SJCRH30 (cell line): ENCODE measurements around the gene CNOT2. TPM values are rescaled to one million over a fixed set of nuclear protein-coding genes. Genes with fewer than 3 reads are reported as not detected.
"Not testable (repeated sequence)": the region's sequence is repeated elsewhere in the genome, so short reads cannot be mapped to it uniquely, and the experiment has no call there.

ENCODE experiments used
- DNase-seq, 2 experiments: peaks; one replicate each; pipeline ENCODE4 v3.0.0-alpha.2; 2015 to 2020
- H3K27ac ChIP-seq: fragments of 250-450 bp; sonication (Bioruptor Pico); 2 replicates; pipeline ENCODE4 v1.5.1; 2020; ENCODE audit warnings: mild to moderate bottlenecking, moderate library complexity
- H3K27me3 ChIP-seq: fragments of 250-450 bp; sonication (Bioruptor Pico); 2 replicates; pipeline ENCODE4 v1.5.1; 2020; ENCODE audit warnings: mild to moderate bottlenecking, moderate library complexity
- H3K36me3 ChIP-seq: fragments of 250-450 bp; sonication (Bioruptor Pico); 2 replicates; pipeline ENCODE4 v1.5.1; 2020; ENCODE audit warnings: mild to moderate bottlenecking, moderate library complexity
- H3K4me1 ChIP-seq: fragments of 250-450 bp; sonication (Bioruptor Pico); 2 replicates; pipeline ENCODE4 v1.5.1; 2020; ENCODE audit warnings: mild to moderate bottlenecking, moderate library complexity
- H3K4me3 ChIP-seq: fragments of 250-450 bp; sonication (Bioruptor Pico); 2 replicates; pipeline ENCODE4 v1.5.1; 2020; ENCODE audit warnings: mild to moderate bottlenecking, moderate library complexity
- H3K9me3 ChIP-seq: fragments of 250-450 bp; sonication (Bioruptor Pico); replicated peaks from 2 replicates; pipeline ENCODE4 v1.5.1; 2020; ENCODE audit warnings: mild to moderate bottlenecking, moderate library complexity
- total RNA-seq: library from RNA; depleted of rRNA; stranded (reverse); fragments of >200 nt; shearing (Covaris generic); gene quantifications from 2 replicates; pipeline ENCODE4 v1.2.3, GENCODE V29; 2014

The CNOT2 gene
- total RNA-seq, 1 experiment from 2014 or later, result 108 TPM

DNA sequence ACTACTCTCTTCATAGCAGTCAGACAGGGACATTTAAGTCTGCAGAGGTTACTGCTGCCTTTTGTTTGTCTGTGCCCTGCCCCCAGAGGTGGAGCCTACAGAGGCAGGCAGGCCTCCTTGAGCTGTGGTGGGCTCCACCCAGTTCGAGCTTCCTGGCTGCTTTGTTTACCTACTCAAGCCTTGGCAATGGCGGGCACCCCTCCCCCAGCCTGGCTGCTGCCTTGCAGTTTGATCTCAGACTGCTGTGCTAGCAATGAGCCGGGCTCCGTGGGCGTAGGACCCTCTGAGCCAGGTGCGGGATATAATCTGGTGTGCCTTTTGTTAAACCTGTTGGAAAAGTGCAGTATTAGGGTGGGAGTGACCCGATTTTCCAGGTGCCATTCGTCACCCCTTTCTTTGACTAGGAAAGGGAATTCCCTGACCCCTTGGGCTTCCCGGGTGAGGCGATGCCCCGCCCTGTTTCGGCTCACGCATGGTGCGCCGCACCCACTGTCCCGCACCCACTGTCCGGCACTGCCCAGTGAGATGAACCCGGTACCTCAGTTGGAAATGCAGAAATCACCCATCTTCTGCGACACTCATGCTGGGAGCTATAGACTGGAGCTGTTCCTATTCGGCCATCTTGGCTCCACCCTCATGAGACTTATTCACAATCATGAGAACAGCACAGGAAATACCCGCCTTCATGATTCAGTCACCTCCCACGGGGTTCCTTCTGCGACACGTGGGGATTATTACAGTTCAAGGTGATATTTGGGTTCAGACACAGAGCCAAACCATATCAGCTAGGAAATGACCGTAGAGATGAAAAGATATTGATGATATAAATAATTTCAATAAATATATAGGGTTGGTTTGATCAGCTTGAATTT lies 61.7 kb downstream of the CNOT2 start:
- not testable (repeated sequence) for H3K27ac ChIP-seq

DNA sequence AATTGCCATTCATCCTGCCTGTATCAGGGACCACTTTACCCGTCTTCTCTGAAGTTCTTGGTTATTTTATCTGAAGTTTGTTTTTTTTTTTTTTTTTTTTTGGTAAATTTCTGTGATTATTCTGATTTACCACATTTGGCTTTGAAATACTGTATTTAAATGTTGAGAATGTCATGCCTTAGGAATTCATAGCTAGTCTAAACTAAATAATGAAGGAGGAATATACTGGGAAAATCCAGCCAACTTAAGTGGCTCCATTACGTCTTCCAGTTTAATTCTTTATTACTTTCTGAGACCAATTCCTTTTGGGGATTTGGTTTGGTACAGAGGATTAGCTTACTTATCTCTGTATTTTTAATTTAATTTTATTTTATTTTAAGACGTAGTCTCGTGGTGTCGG lies 62.6 kb downstream of the CNOT2 start:
- H3K4me3 ChIP-seq, result no peak overlapping the region
- DNase-seq, result no peak
- H3K36me3 ChIP-seq, result peaks cover 3% of the 10 kb centered on the region; the same call in 1 of the 2 replicates
- no peaks in the 10 kb centered on the region for H3K27me3 ChIP-seq
- H3K27ac ChIP-seq, result no peak overlapping the region
- no peaks in the 10 kb centered on the region; the same call in 1 of the 2 replicates for H3K9me3 ChIP-seq
- H3K4me1 ChIP-seq, result no peaks in the 10 kb centered on the region

More for the DNA sequence above, 61.7 kb downstream of the CNOT2 start:
- not testable (repeated sequence) for H3K4me3 ChIP-seq, H3K4me1 ChIP-seq, H3K27me3 ChIP-seq, H3K9me3 ChIP-seq, DNase-seq, H3K36me3 ChIP-seq

DNA sequence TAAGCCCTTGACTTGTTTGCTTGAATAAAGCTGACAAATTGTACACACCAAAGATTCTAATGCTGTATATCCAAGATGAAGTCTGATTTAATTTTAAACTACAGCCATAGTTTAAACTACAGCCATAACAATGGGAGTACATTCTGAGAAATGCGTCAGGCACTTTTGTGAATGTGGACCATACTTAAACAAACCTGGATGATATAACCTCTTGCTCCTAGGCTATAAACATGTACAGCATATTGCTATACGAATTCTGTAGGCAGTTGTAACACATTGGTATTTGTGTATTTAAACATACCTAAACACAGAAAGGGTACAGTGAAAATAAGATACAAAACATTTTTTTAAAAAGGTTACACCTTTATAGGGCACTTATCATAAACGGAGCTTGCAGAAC lies 63.4 kb downstream of the CNOT2 start:
- Histone ChIP-seq H3K36me3 (peaks cover 7% of the 10 kb centered on the region; the same call in 1 of the 2 replicates), H3K4me1 (no peaks in the 10 kb centered on the region), H3K9me3 (no peaks in the 10 kb centered on the region; the same call in 1 of the 2 replicates), H3K27me3 (no peaks in the 10 kb centered on the region), H3K27ac (no peak overlapping the region), H3K4me3 (no peak overlapping the region)
- no peak for DNase-seq

DNA sequence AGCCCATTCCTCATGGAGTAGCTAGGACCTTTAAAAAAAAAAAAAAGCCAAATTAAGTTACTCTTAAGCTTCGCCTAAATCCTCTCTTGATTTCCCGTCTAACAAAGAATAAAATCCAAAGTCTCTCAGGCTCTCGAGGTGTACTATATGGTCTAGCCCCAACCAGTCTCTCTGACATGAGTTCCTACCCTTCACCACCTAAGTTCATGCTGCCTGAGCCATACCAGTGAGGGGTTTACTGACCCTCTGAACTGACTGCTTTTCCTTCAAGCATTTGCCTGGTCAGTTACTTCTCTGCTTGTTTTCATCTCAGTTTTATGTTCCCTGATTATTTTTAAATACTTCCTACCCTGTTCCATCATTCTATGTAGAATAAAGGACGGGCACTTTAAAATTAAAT lies 64.6 kb downstream of the CNOT2 start:
- peaks cover 7% of the 10 kb centered on the region; the same call in 1 of the 2 replicates for H3K36me3 ChIP-seq
- no peaks in the 10 kb centered on the region for H3K27me3 ChIP-seq
- DNase-seq, result no peak
- no peak overlapping the region for H3K27ac ChIP-seq
- H3K4me1 ChIP-seq, result no peaks in the 10 kb centered on the region
- H3K4me3 ChIP-seq, result no peak overlapping the region
- H3K9me3 ChIP-seq, result no peaks in the 10 kb centered on the region; the same call in 1 of the 2 replicates

DNA sequence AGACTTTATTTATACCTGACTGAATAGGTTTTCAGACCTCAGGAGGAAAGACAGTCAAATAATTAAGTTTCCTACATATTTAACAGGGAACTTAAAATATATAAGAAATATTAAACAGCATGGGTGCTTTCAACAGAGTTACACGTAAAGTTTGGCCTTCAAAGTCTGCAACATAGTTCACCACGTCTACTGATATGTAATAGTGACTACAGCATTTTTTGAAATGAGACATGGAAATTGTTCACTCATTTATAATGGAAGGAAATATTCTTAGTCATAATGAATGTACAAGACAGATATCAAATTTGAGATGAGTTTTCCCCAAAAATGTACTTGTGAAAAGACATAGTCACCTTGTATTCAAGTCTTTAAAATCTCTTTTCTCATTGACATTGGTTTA lies 66.1 kb downstream of the CNOT2 start:
- Histone ChIP-seq H3K27me3 (no peaks in the 10 kb centered on the region), H3K27ac (no peak overlapping the region), H3K4me1 (no peaks in the 10 kb centered on the region), H3K36me3 (peaks cover 7% of the 10 kb centered on the region; the same call in 1 of the 2 replicates), H3K9me3 (no peaks in the 10 kb centered on the region), H3K4me3 (no peak overlapping the region)
- no peak for DNase-seq

DNA sequence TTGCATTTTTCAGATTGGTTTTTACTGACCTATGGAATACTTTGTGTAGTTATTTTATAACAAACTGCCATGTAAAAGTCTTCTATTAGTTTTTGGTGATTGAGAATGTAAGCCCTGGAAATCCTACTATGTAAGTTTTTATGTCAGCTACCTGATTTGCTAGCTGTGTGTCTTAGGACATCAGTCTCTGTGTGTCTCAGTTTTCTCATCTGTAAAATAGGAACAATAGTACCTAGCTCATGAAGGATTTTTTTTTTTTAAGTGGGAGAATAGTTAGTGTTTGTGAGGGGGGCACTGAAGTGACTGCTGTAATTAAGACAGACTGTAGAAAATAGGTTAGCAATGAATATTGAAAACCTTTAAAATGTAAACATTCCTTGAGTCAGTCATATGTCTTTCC lies 70.9 kb downstream of the CNOT2 start:
- H3K27ac ChIP-seq, result no peak overlapping the region
- no peak overlapping the region for H3K4me3 ChIP-seq
- no peak for DNase-seq
- H3K4me1 ChIP-seq, result no peaks in the 10 kb centered on the region
- H3K36me3 ChIP-seq, result peaks cover 7% of the 10 kb centered on the region
- H3K9me3 ChIP-seq, result no peaks in the 10 kb centered on the region
- H3K27me3 ChIP-seq, result no peaks in the 10 kb centered on the region

DNA sequence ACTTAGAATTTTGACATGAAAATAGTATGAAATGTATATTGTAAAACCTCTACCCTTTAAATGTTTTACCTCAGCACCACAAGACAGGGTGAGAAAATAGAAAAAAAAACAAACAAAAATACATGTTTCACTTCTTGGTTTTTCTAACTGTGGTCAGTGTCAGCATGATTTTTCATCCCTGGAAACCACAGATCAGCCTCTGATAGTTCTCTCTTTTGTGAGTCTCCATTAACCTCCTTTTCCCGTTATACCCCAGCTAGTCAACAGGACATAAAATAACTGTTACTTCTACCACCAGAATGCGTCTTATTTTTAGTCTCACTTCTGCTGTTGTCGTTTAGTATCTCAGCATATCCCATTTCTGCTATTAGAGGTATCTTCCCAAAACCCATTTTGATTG lies 74.5 kb downstream of the CNOT2 start:
- H3K4me1 ChIP-seq, result no peaks in the 10 kb centered on the region
- H3K27me3 ChIP-seq, result no peaks in the 10 kb centered on the region
- H3K36me3 ChIP-seq, result peaks cover 4% of the 10 kb centered on the region
- H3K27ac ChIP-seq, result no peak overlapping the region
- no peak for DNase-seq
- no peak overlapping the region for H3K4me3 ChIP-seq
- H3K9me3 ChIP-seq, result no peaks in the 10 kb centered on the region

DNA sequence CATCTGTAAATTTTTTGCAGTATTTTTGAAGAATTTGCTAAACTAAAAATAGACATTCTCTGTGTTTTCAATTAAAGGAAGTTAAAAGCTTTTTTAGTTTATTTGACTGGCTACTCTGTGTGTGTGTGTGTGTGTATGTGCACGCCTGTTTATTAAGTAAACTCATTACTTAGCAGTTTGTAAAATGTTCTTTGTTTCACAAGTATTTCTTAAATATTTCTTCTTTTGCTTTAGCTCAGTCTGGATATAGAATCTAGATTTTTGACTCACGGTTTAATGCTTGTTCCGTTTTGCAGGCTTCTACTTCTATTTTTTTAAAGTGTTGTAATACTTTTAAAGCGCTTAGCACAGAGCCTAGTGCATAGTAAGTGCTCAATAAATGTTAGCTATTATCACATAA lies 76.4 kb downstream of the CNOT2 start:
- DNase-seq, result no peak
- H3K4me1 ChIP-seq, result no peaks in the 10 kb centered on the region
- no peak overlapping the region for H3K27ac ChIP-seq
- H3K36me3 ChIP-seq, result peaks cover 9% of the 10 kb centered on the region
- H3K4me3 ChIP-seq, result no peak overlapping the region
- no peaks in the 10 kb centered on the region for H3K9me3 ChIP-seq
- H3K27me3 ChIP-seq, result no peaks in the 10 kb centered on the region

DNA sequence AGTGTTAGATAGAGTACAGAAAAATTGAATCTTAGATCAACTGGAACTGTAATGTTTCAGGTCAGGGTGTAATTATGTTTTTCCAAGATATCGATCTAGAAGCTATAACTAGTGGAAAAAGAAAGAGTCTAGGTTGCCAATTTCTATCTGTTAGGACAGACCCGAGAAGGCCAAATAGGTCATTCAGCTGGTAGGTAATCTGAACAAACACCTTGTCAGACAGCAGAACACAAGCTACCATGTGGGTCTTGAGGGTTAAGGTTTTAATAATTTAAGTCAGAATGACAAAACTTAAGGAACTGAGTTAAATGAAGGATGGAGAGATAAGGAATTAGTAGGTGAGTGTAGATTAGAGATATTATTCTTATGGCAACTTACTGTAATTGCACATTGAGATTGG lies 78.0 kb downstream of the CNOT2 start:
- no peaks in the 10 kb centered on the region for H3K4me1 ChIP-seq
- H3K4me3 ChIP-seq, result no peak overlapping the region
- no peaks in the 10 kb centered on the region for H3K27me3 ChIP-seq
- H3K9me3 ChIP-seq, result no peaks in the 10 kb centered on the region
- H3K36me3 ChIP-seq, result peaks cover 9% of the 10 kb centered on the region
- DNase-seq, result no peak
- H3K27ac ChIP-seq, result no peak overlapping the region

DNA sequence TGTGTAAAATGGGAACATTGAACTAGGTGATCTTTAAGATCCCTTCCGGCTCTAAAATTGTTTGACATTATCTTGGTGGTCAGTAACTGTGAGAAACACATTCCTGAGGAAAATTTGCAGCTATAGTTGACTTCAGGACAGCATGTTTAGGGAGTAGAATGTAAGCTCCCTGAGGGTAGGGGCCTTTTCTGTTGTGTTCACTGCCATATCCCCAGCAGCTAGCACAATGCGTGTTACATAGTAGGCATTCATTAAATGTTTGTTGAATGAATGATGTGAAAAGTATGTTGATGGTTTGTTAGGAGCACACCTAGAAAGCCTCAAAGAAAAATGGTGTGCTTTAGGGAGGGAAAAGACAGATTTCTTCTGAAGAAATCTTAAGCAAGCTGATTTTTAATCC lies 84.3 kb downstream of the CNOT2 start:
- no peak for DNase-seq
- Histone ChIP-seq H3K27me3 (no peaks in the 10 kb centered on the region), H3K4me1 (no peaks in the 10 kb centered on the region), H3K4me3 (no peak overlapping the region), H3K27ac (no peak overlapping the region), H3K36me3 (peaks cover 10% of the 10 kb centered on the region), H3K9me3 (no peaks in the 10 kb centered on the region)

DNA sequence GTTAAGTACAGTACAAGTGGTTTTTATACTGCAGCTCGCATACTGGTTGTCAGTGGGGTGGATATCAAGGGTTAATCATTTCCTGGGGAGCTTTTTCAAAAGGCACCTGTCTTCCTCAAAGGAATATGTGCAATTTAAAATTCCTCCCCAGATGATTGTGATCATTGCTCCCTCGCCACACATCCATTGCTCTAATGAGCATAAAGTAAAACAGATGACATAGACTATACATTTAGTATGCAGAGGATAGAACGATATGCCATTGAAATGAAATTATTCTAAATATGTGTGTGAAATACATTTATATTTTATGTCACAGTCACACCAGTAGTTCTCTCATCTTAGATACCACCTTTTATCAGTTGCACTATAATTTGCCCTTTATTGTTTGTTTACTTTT lies 86.5 kb downstream of the CNOT2 start:
- Histone ChIP-seq H3K4me3 (no peak overlapping the region), H3K4me1 (no peaks in the 10 kb centered on the region), H3K27me3 (no peaks in the 10 kb centered on the region), H3K27ac (no peak overlapping the region), H3K36me3 (peaks cover 13% of the 10 kb centered on the region; the same call in 1 of the 2 replicates), H3K9me3 (no peaks in the 10 kb centered on the region)
- no peak for DNase-seq

DNA sequence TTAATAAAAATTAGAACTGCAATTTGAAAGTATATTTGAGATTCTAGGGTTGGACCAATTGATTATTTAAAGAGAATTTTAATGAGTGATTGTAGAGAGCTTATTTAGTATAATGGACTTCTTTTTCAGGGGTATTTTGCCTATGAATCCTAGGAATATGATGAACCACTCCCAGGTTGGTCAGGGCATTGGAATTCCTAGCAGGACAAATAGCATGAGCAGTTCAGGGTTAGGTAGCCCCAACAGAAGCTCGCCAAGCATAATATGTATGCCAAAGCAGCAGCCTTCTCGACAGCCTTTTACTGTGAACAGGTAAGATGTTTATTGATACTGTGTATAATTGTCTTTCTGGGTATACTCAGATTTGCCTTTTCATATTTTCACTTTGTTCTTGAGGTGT lies 86.9 kb downstream of the CNOT2 start:
- peaks cover 13% of the 10 kb centered on the region; the same call in 1 of the 2 replicates for H3K36me3 ChIP-seq
- H3K27ac ChIP-seq, result no peak overlapping the region
- H3K9me3 ChIP-seq, result no peaks in the 10 kb centered on the region
- no peak overlapping the region for H3K4me3 ChIP-seq
- no peak for DNase-seq
- H3K27me3 ChIP-seq, result no peaks in the 10 kb centered on the region
- H3K4me1 ChIP-seq, result no peaks in the 10 kb centered on the region

DNA sequence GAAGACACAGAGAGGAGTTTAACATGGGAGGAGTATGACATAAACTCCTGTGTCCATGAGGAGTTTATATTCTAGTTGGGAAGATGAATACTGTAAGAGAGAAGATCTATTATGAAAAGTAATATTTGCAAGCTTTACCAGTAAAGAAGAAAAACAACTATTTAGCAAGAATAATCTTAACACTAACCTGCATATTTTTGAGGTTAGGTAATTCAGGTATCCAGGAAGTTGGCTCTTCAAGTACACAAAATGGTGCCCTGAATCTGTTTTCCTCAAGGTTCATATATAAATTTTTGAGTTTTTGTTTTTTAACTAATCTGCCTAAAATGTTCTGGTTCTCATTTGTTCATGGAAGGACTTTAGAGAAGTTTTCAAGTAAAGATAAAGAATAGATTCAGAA lies 89.0 kb downstream of the CNOT2 start:
- H3K4me3 ChIP-seq, result no peak overlapping the region
- H3K4me1 ChIP-seq, result no peaks in the 10 kb centered on the region
- no peaks in the 10 kb centered on the region for H3K27me3 ChIP-seq
- H3K9me3 ChIP-seq, result no peaks in the 10 kb centered on the region
- no peak overlapping the region for H3K27ac ChIP-seq
- H3K36me3 ChIP-seq, result peaks cover 27% of the 10 kb centered on the region
- DNase-seq, result no peak

DNA sequence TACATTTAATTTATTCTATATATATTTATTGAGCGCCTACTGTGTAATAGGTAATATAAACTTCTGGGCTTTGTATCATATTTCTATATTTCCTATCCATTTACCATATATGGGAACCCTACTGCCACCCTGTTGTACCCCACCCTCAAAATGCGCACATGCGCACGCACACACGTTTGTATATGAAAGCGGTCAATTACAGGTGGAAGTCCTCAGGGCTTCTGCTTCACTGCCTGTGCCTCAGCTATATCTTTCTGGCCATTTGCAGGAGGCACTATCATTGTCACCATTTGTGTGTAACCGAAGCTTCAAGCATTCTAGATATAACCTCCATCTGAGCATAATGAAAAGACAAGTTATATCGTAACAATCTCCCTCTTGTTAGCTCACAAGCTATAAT lies 91.5 kb downstream of the CNOT2 start:
- H3K36me3 ChIP-seq, result peaks cover 51% of the 10 kb centered on the region
- no peaks in the 10 kb centered on the region for H3K9me3 ChIP-seq
- no peaks in the 10 kb centered on the region for H3K4me1 ChIP-seq
- no peak overlapping the region for H3K27ac ChIP-seq
- no peaks in the 10 kb centered on the region for H3K27me3 ChIP-seq
- no peak for DNase-seq
- no peak overlapping the region for H3K4me3 ChIP-seq

DNA sequence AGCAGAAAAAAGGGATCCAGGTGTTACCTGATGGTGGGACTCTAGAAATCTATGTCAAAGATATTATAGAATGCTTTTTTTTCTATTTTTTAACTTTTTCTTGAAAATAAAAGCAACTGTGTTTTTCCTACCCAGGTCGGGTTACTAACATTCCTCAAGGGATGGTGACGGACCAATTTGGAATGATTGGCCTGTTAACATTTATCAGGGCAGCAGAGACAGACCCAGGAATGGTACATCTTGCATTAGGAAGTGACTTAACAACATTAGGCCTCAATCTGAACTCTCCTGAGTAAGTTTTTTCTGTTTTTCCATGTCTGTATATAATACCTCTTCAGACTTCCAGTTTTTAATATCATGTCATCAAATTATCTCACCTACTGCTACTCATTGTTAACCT lies 95.3 kb downstream of the CNOT2 start:
- Histone ChIP-seq H3K4me1 (no peaks in the 10 kb centered on the region), H3K36me3 (peaks cover 71% of the 10 kb centered on the region), H3K9me3 (no peaks in the 10 kb centered on the region), H3K27me3 (no peaks in the 10 kb centered on the region), H3K4me3 (no peak overlapping the region), H3K27ac (no peak overlapping the region)
- DNase-seq, result no peak

DNA sequence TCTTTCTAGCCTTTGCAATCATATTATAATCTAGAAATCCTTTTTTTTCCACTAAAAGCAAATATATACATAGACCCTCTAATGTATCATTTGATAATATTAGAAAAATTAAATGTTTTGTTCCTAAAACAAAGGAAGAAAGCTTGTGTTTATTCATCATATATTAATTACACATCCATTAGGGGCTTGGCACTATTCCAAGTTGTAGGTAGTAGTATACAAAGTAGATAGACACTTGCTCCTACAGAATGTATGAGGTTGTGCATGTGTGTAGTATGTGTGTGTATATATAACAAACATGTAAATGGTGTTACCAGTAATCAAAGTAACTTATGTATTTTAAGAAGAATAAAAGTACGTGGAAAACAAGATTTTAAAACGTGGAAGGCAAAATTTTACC lies 107.8 kb downstream of the CNOT2 start:
- no peak overlapping the region for H3K4me3 ChIP-seq
- no peaks in the 10 kb centered on the region for H3K9me3 ChIP-seq
- DNase-seq, result no peak
- peaks cover 39% of the 10 kb centered on the region for H3K36me3 ChIP-seq
- no peaks in the 10 kb centered on the region for H3K4me1 ChIP-seq
- H3K27ac ChIP-seq, result no peak overlapping the region
- no peaks in the 10 kb centered on the region for H3K27me3 ChIP-seq
